ENCODE data around the gene EPB41L4B.

Gene EPB41L4B

DNA sequence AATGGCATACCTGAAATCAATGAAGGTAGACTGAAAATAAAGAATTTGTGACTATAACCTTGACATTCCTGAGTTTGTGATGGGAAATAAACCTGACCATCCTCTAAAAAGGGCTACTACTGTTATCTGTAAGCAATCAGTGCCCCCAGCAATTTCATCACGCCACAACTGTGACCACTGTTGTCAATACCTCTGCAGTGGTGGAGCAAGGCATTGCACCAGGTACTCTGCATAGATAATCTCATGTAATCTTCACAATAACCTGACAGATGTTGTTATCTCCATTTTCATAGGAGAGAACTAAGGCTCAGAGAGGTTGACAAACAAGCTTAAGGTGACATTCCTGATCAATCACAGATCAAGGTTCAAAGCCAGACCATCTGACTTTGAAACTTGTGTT, 115.3 kb downstream of the EPB41L4B start:
- DNase-seq (ENCODE audit: low spot score): no peak

DNA sequence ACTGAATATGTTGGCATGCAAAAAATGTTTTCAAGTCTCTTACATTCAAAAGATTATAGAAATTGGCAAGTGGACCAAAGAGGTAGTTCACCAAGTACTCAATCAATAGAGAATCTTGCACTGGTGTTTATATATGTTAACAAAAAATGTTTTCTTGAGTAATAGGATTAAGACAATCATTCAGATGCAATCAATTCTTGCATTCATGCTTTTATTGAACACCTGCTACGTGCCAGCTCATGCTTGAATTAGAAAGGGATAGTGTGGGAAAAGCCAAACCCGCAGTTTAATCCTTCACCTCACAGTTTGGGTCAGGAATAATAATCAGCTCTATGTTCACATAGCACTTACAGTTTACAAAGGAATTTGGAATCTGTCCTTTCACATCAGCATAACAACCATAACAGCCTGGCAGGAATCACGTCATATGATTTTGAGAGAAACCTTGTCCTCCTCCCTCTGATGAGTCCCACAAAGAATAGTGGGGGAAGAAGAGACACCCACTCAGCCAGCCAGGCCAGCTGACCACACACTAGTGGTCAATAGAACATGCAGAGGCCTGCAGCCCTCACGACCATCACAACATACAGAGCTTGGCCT, 117.0 kb downstream of the EPB41L4B start:
- DNase-seq (ENCODE audit: low spot score): no peak

DNA sequence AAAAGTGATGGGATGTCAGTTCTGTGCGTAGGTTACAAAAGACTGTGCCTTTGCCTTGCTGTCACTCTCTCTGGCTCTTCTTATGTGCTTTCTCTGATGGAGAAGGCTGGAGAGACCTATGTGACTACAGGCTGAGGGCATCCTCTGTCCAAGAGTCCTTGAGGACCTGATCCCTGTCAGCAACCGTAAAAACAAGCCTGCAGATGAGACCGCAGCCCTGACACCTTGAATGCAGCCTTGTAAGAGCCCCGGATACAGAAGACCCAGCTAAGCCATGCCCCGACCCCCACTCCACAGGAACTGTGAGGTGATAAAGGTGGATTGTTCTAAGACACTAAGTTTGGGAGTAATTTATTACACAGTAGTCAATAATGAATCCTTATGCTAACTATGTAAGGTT, 121.2 kb downstream of the EPB41L4B start:
- no peak for DNase-seq (ENCODE audit: low spot score)

DNA sequence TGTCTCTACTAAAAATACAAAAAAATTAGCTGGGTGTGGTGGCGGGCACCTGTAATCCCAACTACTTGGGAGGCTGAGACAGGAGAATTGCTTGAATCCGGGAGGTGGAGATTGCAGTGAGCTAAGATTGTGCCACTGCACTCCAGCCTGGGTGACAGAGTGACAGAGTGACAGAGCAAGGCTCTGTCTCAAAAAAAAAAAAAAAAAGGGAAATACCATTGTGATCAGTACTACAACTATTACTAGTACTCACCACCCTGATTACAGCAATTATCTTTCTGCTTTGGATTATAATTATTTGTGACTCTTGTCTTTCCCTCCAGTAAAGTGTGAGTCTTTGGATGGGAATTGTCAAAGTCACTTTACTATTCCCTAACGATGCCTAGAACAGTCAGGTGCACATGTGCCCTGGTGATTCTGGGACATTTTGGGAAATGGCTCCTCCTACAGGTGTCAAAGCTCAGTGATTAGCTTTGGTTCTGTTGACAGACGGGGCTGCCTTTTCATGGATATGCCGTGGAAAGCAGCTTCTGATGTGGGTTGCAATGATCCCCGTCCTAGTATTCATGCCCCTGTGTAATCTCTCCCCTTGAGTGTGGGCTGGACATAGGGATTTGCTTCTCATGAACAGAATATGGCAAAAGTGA, 122.0 kb downstream of the EPB41L4B start:
- DNase-seq (ENCODE audit: low spot score): no peak

DNA sequence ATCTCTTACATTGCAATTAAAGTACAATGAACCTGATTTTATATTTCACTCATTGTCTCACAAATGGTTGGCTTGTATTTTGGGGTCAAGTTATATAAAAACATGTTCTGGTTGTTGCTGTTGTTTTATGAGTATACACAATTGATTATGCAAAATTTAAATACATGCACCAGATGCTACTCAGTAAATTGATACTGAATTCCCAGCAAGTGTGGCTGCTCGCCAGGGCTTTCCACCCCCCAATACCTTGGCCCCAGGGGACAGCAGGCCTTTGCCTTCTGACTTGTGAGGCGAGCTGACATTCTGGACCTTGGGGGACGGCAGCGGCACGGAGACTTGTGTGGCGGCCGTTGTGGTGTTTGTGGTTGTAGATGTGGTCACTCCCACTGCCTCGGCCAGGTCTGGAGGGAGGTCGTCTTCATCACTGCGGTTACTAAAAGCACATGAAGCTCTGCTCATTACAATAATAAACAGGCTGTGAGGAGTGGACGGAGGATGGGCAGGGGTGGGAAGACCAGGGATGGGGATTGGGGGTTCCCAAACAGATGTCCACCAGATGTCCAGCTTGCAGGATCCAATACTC, 126.8 kb downstream of the EPB41L4B start:
- no peak for DNase-seq (ENCODE audit: low spot score)

DNA sequence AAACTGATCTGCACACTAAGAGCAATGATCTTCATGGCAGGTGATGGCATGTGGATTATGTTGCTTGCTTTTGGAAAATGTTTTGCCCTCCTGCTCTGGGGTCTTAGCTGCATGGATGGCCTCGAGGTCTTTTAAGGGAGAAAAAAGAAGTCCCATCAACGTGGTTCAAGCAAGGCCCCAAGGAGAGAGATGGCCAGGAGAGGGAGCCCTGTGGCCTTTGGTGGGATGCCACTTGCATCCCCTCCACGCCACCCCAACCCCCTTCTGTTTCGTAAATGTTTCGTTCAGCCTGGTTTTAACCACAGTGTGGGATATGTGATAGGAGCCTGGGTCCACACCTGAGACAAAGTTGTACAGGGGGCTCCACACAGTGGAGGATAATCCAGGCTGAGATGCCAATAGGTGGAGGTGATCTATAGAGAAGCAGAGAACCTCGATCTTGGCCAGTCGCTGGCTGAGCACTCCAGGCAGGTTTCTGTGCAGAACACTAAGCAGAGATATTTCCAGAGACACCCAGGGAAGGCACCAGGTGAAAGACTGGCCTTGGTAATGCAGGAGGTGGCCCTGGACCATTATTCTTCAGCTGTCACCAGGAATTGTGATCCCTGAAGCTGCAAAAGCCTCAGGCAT, 128.0 kb downstream of the EPB41L4B start:
- peak; percentile 34 for DNase-seq (ENCODE audit: low spot score)

DNA sequence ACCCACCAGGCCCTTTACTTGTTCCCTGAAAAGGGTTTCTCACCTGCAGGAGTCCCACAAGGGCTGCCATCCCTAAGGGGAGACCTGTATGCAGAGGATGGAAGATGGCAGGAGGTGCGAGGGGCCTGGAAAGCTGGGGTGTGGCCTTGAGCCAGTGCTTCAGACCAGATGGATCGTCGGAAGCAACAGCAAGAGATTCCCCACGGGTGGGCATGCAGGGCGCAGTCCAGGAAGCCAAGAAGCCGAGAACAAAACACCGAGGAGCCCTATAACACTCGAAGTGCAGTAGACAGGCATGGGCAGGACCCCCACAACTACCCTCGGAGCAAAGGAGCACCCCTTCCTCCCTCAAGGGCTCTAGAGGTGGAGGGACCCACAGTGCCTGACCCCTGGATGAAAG, 129.1 kb downstream of the EPB41L4B start:
- no peak for DNase-seq (ENCODE audit: low spot score)

DNA sequence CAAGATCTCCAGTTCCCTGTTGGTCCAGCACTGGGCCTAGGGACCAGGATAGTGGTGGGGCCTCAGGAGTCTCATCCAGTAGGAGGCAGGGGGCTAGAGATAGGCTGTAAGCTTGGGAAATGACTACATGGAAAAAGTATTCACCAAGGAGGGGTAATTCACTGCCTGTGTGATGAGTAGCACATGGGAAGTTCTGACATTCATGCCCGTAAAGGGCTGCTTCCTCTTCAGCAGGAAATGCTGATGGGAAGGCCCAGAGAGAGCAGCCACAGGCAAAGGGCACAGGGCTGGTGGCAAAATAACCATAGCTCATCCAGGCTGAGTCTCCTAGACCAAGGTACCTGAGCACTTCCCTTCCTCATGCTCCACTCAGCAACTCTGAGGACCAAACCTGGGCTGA, 130.7 kb downstream of the EPB41L4B start:
- DNase-seq (ENCODE audit: low spot score): no peak

DNA sequence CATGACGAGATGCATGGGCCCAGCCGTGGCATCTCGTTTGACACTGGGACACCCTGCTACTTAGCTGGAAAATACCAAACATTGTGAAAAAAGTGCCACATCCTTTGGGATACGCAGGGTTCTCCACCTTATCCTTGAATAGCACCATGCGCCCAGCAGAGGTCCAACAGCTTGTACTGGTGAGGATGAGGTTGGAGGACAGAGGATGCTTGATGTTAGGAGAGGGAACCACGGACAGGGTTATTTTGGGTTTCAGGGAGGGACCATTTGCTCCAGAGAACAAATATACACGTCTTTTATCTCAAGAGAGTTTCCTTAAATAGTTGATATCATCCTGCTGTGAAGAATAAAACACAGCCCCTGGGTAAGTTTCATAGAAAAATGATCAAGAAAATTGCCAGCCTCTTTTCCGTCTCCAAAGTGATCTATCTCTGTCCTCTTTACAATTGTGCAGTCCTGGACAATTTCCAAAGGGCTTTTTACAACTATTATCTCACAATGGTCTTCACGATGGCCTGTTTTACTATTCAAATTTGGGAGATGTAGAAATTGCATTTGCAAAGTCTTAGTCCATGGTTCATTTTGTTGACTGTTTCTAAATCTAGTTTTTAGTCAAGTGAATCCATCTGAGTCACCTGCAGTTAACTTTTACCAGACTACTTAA, 133.9 kb downstream of the EPB41L4B start:
- DNase-seq (ENCODE audit: low spot score): no peak

DNA sequence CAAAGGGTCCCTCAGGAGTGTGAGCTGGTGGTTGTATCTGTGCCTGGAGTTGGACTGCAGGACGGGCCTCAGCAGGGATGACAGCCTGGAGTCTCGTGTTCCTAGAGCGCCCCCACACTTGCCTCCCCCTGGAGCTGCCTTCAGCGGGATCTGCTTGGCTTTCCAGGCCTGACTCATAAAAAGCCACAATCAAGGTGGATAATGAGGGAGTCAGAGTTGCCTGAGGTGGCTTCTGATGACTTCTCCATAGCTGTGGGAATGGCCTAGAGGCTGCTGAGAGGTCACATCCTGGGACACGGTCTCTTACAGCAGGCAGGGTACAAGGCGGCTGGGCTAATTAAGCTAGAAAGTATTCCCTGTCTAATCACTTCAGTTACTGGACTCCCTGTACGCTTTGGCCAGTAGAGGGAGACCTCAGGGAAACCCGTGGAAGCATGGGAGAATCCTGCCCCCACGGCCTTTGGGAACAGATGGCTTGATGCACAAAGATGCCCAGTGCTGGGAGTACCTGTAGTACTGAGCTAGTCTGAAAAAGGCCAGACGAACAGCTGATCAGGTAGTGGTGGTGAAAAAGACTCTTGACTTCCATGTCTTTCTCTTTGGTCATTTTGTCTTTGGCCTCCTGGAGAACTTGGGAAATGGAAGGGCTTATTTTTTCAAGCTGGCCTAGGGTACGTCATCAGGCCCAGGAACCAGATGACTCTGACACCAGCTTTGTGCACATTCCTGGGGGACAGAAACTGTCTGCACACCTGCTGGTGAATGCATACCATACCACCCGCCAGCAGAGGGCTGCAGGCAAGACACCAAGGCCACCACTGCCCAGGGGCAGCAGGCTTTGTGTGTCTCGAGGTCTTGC, 137.7 kb downstream of the EPB41L4B start:
- peak; percentile 68 for DNase-seq (ENCODE audit: low spot score)

DNA sequence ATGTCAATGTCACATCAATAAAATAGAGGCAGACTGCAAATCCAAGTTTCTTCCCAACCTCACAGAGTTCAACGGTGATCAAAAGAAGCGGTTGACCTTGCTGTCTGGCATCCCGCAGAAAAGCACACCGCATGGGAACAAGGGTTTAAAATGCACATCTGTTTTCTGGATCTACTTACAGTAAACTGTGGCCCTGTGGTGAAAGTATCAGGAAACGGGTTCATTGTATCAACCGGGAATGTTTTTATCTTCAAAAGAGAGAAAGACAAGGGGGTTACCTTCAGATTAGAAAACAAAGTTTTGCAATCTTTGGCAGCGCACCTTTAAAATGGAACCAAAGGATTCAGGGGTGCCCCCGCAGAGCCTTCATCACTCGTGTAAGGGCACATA, 138.3 kb downstream of the EPB41L4B start:
- no peak for DNase-seq (ENCODE audit: low spot score)

DNA sequence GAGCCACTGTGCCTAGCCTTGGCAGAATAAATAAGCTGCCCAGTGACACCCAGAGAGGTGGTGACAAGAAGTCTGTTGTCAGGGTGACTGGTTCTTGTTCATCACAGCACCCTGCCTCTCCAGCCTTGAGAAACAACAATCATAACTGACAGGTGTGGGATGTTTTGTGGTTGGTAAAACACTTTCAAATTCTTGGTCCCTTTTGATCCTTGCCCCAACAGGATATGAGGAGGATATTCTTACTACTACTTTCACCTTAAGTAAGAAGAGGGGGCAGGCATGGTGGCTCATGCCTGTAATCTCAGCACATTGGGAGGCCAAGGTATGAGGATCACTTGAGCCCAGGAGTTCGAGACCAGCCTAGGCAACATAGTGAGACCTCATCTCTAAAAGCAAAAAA, 139.6 kb downstream of the EPB41L4B start:
- DNase-seq (ENCODE audit: low spot score): no peak

DNA sequence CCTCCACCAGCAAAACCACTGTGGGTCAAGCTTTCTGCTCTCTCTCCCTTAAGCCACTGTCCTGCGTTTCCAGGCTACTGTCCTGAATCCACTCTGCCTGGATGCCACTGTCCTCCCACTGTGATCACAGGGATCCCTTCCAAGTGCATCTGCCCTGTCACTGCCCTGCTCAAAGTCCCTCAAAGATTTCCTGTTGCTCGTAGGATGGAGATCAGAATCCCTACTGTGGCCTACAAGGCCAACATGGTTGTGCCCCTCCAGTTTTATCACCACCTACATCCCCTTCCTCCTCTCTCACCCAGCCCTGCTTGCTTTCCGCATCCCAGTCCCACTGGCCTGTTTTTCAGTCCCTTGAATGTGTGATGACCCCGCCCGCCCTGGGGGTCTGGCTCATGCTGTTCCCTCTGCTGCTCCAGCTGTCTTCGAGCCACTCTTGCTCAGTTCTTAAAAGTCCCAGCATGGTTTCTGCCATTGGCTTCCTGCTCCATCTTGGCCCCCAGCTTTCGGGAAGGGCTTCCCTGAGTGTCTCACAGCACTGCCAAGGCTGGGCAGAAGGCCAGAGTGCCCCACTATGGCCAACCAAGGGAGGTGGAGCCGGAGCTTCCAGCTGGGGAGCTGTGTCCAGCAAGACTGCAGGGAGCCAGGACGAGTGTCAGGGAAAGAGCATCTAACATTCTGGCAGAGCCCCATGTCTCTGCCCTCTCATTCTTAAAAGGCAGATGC, 140.9 kb downstream of the EPB41L4B start:
- no peak for DNase-seq (ENCODE audit: low spot score)

DNA sequence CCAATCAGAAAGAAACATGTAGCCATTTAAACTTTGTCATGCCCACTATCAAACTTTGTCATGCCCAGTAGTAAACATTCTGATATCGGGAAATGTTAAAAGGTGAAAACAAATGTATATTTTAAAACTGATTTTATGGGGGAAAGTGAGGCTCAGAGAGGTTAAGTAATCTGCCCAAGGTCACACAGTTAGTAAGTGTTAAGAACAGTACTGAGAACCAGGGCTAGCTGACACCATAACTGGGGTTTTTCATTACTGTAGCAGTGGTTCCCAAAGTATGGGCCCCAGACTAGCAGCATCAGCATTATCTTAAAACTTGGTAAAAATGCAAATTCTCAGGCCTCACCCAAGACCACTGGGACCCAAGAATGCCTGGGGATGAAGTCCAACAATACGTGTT, 143.9 kb downstream of the EPB41L4B start:
- DNase-seq (ENCODE audit: low spot score): no peak

DNA sequence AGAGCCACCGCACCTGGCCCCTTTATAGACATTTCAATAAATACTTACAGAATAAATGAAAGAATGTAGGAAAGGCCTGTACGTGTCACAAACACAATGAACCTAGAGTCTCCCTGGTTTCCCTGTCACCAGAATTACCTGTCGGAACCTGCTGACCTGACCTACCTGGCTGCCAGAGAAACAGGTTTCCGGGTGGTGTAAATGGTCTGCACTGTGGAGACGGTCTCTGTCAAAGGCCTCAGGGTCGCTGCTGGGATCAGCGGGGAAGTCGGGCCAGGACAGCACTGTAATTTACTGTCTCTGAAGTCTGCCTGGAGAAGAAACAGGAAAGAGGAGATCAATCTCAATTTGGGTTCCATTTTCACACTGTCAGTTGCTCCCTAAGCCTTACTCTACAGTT, 144.5 kb downstream of the EPB41L4B start:
- no peak for DNase-seq (ENCODE audit: low spot score)

DNA sequence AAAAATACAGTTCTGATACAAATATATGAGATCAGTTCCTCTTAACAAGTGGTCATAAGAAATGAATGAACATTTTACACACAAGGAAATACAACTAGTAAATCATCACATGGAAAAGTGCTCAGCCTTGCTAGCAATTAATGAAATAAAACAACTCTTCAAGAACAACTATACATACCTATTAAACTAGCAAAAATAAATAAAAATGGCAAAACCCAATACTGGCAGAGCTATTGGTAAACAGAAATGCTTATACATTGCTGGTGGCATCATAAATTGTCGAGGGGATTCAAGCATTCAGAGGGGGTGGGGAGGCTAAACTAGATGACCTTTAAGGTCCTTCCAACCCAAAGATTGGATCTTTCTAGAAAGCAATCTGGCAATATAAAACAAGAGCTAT, 147.9 kb downstream of the EPB41L4B start:
- DNase-seq (ENCODE audit: low spot score): no peak

DNA sequence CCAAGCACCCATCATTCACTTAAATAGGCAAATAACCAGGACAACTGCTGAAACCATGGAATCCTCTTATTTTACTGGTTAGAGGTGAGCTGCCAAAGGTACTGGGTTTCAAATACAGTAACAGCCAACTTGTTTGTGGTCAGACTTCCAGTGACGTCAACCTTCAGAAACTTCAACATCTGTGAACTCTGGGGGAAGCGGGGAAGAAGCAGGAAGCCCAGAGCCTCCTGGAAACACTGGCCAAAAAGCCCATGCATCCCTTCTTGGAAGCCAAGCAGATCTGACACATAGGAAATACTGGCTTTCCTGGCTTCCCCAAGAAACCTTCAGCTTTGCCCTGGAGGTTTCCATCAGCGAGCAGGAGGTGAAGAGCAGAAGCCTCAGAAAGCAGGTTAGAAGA, 148.9 kb downstream of the EPB41L4B start:
- no peak for DNase-seq (ENCODE audit: low spot score)

DNA sequence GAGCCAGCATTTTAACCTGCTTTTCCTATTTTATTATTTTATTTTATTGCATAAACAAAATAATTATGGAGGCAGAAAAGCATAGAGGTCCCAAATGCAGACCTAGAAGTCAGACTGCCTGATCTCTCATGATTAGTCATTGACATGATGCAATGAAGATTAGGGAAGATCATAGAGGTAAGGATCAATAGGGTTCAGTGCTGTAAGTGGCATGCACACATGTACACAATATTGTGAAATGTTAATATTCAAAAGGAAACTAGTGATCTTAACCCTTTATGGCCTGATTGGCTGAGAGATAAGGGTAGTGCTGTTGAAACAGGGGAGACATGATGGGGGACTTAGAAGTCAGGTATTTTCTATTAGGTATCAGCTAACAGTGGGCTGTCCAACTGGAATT, 152.7 kb downstream of the EPB41L4B start:
- no peak for DNase-seq (ENCODE audit: low spot score)

DNA sequence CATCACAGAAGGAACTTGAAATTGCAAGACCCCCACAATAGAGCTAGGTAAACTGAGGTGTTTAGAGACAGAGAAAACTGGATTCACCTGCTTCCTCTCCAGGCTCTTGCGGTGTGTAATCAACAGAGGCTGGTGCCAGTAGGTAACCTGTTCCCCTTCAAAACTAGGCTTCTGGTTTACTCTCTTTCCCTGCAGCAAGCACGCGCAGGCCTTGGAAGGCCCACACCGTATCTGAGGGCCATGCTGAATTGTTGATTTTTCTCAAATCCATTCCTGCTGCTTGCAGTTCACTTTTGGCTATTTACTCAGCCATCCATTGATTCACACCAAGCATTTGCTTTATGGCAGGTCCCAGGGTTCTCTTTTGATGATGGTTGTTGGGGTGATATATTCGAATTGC, 153.1 kb downstream of the EPB41L4B start:
- no peak for DNase-seq (ENCODE audit: low spot score)

DNA sequence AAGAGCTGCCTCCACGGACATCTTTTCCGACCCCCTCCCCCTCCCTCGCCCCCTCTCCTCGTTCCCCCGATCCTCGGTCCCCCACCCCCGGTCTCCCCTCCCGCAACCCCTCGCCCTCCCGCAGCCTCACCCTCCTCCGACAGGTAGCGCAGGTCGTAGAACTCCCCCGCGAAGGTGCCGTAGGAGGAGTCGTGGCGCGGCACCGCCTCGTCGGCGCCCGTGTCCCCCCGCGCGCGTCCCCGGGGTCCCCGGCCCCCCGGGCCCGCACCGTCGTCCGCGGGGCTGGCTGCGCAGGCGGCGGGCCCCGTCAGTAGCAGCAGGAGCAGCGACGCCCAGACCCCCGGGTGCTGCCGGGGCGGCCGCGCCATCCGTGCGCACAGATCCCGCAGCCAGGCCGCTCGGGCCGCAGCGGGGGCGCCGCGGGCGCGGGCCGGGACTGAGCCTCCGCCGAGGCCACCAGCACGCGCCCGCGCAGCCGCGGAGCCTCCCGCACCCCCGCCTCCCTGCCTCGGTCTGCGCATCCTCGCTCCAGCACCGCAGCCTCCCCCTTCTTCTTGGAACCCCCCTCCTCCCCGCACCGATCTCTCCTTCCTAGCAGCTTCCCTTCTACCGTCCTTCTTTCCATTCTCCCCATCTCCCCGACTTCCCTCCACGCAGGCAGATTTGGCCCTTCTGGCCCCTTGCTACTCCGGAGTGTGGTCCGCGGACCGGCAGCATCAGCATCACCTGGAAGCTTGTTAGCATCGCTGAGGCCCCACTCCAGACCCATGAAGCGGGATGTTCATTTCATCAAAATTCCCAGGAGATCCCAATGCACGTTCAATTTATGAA, 153.9 kb downstream of the EPB41L4B start, which contains the start of gene FRRS1L:
FRRS1L (minus strand) TSS at position 479 of the 831 bp plus-strand sequence; CDS start at position 368, 111 bp downstream.
- no peak for DNase-seq (ENCODE audit: low spot score)

All from SK-N-DZ (cell line).